NCI-H2227 treated with DMSO at 0.1 percent for 48 hours (cell line): Measurements from ENCODE around the gene CSNK1E.

Experiments used
- DNase-seq: peaks from one replicate; lab custom pipeline; 2025; lab: John Stamatoyannopoulos, UW

CSNK1E gene

GRCh38 chr22:38249803-38250642 lies 67.2 kb downstream of the CSNK1E start:
- DNase-seq = no peak

DNA sequence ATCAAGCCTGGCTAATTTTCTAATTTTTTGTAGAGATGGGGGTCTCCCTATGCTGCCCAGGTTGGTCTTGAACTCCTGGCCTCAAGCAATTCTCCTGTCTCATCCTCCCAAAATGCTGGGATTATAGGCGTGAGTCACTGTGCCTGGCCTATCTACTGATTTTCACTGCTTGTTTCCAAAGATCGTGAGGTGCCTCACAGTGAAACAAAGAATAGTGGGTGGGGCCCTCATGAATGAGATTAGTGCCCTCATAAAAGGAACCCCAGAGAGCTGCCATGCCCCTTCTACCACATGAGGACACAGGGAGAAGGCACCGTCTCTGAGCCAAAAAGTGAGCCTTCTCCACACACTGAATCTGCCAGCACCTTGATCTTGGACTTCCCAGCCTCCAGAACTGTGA lies 67.9 kb downstream of the CSNK1E start:
- no peak for DNase-seq

- DNase-seq = no peak
Observed at GRCh38 chr22:38248280-38248679, 69.0 kb downstream of the CSNK1E start.

DNA sequence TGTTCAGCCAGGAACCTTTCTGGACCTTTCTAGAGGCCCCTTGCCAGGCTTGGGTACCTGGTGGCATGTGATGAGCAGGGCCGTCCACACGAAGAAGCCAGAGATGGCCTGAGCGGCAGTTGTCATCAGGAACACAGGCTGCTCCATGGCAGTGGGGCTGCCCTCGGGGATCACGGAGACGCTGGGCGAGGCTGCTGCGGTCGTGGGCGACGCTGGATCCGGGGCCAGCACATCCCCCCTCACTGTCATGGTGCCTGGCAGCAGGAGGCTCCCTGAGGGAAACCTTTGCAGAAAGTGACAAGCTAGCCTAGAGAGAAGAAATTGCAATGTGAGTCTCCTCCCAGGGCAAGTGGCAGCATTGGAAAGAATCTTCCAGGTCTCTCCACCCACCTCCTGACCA lies 69.5 kb downstream of the CSNK1E start:
- DNase-seq = no peak

GRCh38 chr22:38246692-38247091 lies 70.5 kb downstream of the CSNK1E start:
- DNase-seq = no peak

DNA sequence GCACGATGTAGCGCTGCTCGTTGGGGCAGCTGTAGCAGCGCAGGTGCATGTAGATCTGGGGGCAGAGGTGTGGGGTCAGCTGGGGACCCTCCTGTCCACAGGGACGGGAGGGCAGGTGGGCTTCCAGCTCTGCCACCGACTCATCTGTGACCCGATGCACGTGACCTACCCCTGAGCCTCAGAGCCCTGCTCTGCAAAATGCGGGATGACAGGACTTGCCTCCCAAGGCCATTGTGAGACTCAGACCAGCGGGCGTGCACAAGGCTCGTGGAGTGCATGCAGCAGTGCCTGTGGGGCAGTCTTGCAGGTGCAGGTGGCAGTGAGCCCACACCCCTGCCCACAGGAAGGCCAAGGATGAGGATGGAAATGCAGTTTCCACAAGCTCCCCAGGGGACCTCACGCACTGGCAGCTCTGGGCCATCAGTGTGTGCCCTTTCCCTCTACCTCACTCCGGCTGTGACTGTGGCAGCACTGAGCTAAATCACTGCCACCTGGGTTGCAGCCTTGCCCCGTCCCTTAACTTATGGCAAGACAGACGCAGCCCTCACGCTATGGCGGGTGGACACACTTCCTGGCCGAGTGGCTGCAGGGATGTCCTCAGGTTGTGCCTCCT lies 71.1 kb downstream of the CSNK1E start:
- no peak for DNase-seq

GRCh38 chr22:38244106-38244505 lies 73.1 kb downstream of the CSNK1E start:
- DNase-seq = no peak

GRCh38 chr22:38243007-38243765 lies 74.0 kb downstream of the CSNK1E start:
- DNase-seq = peak; percentile 39

DNA sequence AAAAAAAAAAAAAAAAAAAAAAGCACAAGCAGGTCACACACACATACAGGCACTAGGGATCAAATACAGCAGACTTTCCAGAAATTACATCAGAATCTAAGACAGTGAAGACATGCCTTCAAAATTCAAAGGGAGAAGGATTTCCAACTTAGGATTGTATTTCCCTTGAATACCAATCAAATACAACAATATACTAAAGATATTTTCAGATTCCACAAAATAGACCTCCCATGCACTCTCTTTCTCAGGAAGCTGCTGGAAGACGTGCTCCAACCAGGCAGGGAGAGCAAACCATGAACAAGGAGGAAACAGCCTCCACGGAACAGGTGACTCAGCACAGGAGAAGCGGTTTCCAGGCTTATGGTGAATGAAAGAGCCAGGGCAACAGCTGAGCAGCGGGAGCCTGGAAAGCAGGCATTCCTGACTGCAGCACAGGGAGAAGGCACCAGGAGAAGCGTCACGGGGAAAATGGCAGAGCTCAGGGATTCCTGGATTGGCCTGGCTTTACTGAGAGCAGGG lies 76.4 kb downstream of the CSNK1E start:
- DNase-seq = no peak
